ENCODE measurements around the gene C1orf74.

Gene C1orf74

DNA sequence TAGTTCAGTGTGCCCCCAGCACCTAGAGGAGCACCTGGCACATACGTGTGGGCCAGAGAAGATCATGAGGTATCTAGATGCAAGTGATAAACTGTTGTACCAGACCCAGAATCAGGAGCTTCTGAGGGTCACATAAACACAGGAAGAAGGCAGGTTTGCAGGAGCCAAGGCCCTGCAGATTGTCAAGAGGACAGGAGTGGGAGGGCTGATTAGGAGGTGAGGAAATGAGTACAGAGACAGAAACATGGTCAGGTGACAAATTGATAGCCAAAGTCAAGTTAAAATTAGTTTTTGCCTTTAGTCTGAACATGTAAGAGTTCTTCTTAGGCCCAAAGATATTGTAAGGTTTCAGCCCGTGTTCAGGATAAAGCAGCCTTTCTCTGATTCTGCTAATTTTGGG is 42.5 kb downstream of the C1orf74 start:
- DNase-seq = no peak

DNA sequence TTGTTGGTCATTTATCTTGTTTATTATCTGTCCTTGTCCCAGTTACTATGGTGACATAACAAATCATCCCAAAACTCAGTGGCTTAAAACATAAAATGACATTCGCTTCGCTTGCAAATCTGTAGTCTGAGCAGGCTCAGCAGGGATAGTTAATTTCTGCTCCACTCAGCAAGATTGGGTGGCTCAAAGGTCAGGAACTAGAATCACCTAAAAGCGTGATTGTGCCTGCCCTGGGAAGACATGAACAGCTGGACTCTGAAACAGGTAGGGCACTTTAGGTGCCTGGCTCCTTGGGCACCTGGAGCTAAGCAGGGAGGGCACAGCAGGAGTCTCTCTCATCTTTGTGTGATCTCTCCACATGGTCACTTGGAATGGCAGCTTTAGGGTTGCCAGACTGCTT is 43.2 kb downstream of the C1orf74 start:
- no peak for DNase-seq

DNA sequence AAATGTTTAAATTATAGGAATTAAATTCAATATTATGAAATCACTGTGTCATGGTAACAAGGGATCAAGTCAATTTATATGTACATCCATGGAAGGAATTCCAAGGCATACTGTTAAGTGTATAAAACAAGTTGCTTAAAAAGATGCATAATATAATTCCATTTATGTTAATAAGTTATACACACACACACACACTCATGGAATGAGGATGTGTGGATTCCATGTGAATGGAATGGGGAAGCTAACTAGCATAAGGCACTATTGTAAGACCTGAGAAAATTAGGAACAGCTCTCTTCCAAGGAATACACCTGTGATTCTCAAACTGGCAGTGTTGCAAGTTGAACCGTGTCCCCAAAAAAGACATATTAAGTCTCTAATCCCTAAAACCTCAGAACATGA is 46.1 kb downstream of the C1orf74 start:
- no peak for DNase-seq

DNA sequence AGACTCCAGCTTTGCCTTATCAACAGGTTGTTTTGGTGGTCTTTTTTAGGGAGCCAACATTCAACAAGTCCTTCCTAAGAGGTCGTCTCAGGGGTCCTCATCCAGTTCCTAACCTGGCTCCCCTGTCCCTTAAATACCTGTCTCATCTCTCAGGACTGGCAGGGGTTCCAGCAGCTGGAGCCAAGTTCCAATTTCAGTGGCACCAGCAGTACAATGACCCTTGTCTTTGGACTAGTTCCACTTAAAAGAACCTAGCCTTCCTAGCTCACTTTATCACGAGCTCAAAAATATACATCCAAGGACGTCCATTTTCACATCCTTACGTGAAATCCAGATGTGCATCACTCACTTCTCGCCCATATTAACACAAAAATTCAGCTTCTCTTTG is 47.2 kb downstream of the C1orf74 start:
- DNase-seq = no peak

DNA sequence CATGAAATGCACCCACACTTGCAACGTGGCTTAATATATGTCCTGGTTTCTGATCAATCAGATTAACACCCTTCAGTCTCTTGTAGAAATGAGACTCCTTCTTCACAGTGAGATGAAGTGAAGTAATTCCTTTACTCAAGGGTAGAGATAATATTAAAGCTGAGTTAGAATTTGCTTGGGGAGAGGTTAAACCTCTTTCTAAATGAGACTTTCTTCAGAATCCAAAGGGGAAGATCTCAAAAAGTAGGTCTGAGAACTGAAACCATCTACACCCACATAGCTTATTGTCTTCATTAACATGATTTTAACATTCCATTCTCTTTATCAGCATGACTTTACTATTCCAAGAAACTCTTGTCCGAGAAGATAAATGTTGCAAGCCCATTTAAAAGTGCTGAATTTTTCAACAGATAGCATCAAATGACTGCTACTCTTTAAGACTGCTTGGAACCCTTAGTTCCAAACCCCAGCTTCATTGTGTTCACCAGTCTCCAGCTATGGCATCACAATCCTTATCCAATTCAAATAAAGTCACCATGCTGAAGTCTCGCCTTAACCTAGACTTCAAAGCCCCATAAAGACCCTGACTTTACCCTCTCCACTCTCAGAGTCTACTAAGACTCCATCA is 47.8 kb downstream of the C1orf74 start:
- DNase-seq = no peak

DNA sequence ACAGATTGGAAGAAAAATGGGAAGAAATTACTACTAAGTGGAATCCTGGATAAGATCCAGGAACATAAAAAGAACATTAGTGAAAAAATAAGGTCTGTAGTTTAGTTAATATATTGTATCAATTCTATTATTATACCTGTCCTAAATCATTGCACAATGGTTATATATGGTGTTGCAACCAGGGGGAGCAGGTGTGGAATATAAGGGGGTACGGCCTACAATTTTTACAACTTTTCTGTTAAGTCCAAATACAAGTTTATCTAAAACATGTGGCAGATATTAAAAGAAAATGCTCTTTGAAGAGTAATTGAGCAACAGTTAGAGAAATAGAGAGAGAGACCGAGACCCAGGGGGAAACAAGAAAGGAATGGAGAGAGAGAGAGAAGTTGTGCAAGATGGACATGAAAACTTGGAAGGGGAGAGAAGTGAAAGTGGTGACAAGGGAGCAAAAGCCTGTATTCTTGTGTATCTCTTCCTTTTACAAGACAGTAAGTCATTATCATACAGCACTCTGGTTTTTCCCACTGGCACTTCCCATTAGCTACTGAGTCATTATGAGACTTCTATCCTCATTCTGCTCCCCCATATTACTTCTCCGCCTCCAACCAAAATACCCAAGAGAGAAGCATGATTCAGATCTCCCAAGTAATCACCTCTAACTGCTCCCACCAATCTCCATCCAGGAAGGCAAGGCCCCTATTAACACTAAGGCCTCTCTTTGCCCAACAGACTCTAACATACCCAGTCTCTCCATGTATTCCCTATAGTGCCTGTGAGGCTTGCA is 50.8 kb downstream of the C1orf74 start:
- DNase-seq = no peak

DNA sequence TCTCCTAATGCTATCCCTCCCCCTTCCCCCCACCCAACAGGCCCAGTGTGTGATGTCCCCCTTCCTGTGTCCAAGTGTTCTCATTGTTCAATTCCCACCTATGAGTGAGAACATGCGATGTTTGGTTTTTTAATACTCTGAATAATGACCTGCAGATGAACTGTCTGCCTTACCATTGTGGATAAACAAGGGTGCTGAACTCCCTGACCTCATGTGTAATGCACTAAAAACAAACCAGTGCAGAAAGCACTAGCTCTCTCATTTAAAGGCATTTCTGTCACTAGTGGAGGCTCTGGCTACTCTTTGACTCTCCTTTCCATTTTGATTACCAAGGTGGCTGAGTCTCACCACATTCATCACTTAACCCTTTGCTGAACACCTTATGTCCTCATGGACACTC is 51.6 kb downstream of the C1orf74 start:
- DNase-seq = no peak

DNA sequence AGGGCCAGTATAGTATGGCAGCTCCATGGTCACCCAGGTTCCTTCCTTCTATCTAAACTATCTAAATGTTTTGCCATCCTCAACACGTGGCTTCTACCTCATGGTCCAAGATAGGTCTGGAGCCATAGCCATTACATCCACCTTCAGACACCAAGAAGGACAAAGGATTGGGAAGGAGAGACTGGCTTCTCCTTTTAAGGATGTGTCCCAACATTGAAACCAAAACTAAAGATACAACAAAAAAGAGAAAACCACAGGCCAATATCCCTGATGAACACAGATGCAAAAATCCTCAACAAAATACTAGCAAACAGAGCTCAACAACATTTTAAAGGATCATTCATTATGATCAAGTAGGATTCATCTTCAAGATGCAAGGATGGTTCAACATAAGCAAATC is 54.9 kb downstream of the C1orf74 start:
- no peak for DNase-seq

All from activated CD8-positive, alpha-beta memory T cell treated with anti-CD3 and anti-CD28 coated beads, Interleukin-2, amount 50 U/mL, for 4 hours (primary cell).